Measurements from ENCODE around the gene SCD.

DNA sequence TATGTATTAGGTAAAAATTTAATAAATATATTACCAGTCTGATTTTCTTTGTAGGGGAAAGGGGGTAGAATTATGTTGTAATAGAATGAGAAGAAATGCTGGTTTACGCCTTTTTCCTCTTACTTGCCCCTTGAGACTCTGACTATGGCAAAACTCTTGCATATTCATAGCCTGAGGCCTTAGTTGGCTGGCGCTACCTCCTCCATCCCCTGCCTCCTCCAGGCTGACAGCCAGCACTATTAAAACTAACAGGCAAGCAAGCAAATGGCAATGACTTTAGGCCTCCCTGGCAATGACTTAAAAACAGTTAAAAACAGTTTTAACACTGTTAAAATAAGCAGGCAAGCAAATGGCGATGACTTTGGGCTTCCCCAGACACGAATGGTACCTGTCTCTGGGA is 31.4 kb upstream of the SCD start:
- no peak for TF ChIP-seq POLR2A (IDR thresholded peaks at IDR 0.05)
- TF ChIP-seq, protein P1, sequence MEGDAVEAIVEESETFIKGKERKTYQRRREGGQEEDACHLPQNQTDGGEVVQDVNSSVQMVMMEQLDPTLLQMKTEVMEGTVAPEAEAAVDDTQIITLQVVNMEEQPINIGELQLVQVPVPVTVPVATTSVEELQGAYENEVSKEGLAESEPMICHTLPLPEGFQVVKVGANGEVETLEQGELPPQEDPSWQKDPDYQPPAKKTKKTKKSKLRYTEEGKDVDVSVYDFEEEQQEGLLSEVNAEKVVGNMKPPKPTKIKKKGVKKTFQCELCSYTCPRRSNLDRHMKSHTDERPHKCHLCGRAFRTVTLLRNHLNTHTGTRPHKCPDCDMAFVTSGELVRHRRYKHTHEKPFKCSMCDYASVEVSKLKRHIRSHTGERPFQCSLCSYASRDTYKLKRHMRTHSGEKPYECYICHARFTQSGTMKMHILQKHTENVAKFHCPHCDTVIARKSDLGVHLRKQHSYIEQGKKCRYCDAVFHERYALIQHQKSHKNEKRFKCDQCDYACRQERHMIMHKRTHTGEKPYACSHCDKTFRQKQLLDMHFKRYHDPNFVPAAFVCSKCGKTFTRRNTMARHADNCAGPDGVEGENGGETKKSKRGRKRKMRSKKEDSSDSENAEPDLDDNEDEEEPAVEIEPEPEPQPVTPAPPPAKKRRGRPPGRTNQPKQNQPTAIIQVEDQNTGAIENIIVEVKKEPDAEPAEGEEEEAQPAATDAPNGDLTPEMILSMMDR (IDR thresholded peaks at IDR 0.05), result no peak

Data from thyroid gland (tissue), 4 donors.